Stimulated activated CD8-positive, alpha-beta memory T cell treated with anti-CD3 and anti-CD28 coated beads, Interleukin-4, amount 100 ng/mL, for 4 hours (primary cell): ENCODE results near the gene ATXN1.
"Not testable (repeated sequence)": the region's sequence is repeated elsewhere in the genome, so short reads cannot be mapped to it uniquely, and the experiment has no call there.

ENCODE experiments used
- DNase-seq, 2 donors: peaks; one replicate each; pipeline ENCODE4 v3.0.0-alpha.2; 2020; ENCODE audit warnings: low read depth in 2 of 2, low spot score in 1 of 2

Gene ATXN1

GRCh38 chr6:16651871-16652270, 109.4 kb downstream of the ATXN1 start:
- no peak for DNase-seq

GRCh38 chr6:16649890-16650289, 111.4 kb downstream of the ATXN1 start:
- no peak for DNase-seq

GRCh38 chr6:16649241-16649640, 112.0 kb downstream of the ATXN1 start:
- DNase-seq: no peak

DNA sequence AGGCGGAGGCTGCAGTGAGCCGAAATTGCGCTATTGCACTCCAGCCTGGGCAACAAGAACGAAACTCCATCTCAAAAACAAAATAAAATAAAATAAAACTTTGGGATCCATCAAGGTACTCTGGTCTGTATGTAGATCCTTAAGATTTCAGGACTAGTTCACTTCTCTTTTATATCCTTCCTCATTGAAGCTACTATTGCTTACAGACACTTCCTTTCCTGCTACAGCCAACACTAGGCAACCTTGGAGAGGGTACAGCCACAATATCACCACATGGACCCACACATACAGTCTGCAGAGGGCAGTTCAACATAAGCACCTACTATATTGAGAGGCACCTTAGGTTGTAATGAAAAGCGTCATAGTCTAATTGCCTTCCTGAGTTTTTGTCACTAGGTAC, 113.3 kb downstream of the ATXN1 start:
- DNase-seq: no peak

- DNase-seq: no peak
These were observed 113.8 kb downstream of the ATXN1 start for GRCh38 chr6:16647422-16647821.

DNA sequence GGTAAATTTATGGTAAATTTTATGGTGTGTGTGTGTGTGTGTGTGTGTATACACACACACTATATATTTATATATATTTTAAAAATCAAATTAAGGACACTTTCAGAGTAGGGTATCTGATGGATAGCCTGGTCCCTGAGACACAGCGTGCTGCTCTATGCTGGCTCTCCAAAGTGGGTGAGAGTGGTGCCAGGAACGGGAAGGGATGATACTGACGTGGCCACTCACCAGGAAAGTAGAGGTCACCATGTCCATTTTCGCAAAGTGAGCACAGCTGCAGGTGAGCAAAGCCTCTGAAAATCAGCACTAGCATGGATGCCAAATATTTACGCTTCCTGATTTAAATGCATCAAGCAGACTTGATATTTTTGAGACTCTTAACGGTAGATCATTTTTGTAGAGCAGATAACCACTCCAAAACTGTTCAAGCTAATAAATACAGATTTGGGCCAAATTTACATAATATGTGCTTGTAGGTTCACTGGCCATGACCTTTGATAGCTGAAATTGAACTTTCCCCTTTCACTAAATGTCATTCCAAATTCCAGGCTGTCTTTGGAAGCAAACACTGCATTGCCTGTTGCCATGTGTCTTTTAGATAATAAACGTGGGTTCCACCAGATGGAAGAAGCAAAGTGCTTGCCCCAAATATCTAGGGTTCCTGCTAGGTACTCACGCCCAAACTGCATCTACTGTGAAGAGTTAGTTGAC, 116.6 kb downstream of the ATXN1 start:
- no peak for DNase-seq

- DNase-seq: no peak
These were observed 121.4 kb downstream of the ATXN1 start for GRCh38 chr6:16639684-16640480.

- no peak for DNase-seq
These were observed 123.6 kb downstream of the ATXN1 start for GRCh38 chr6:16637635-16638034.

GRCh38 chr6:16635810-16636602, 125.3 kb downstream of the ATXN1 start:
- DNase-seq: no peak

GRCh38 chr6:16635291-16635809, 125.9 kb downstream of the ATXN1 start:
- DNase-seq: no peak

DNA sequence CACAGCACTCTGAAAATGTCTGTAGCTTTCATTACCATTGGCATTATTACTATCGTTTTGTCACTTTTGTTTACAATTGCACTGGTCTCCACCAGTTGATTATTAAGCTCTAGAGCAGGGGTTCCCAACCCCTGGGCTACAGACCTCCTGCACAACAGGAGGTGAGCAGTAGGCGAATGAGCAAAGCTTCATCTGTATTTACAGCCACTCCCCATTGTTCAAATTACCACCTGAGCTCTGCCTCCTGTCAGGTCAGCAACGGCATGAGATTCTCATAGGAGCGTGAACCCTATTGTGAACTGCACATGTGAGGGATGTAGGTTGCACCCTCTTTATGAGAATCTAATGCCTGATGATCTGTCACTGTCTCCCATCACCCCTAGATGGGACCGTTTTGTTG, 126.4 kb downstream of the ATXN1 start:
- no peak for DNase-seq

DNA sequence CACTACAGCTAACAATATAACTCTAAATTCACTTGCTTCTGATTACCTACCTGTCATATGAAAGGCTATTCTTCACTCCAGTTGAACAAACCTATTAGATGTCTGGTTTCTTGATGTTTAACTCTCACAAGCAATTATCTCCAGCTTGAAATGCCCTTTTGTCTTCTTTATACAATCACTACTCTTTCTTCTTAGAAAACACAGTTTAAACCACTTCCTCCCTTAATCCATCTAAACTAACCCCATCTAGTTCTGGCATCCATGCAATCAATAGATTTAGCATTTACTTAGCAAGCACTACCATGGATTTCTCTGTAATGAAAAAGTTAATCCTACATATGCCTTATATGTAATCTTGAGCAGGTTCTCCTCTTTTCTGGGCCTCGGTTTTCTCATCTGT, 127.3 kb downstream of the ATXN1 start:
- DNase-seq: no peak

DNA sequence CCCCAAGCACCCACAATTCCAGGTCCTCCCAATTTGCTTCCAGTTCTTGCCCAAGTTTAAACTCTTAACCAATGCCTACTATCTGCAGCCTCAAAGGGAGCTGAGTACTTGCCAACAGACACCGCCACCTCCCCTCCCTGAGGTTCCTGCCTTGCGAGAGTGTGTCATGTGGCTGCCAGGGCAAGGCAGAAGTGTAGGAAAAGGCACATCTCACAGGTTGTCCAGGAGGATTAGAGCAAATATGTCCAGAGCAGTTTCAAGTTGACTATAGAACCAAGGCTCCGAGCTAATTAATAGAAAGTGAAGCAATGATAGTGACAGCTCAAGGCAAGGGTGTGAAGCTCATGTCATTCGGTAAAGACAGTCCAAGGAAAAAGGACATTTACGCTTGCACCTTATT, 127.8 kb downstream of the ATXN1 start:
- DNase-seq: no peak

DNA sequence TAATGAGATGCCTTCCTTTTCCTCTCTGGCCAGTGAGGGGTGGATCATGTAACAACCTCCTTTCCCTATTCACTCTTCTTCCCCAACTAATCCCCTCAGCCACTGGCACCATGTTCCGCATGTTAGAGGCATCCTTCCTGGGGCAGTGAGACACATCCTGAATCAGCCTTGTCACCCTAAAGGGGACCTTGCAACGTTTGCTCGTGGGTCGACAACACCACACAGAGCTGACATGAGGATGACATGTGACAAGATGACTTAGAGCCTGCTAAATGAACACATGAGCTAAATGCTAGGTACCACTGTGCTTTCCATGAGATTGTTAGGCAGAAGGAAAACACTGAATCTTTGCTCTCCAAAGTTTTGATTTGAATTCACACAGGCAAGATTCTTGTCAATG, 129.2 kb downstream of the ATXN1 start:
- no peak for DNase-seq

- DNase-seq: no peak
These were observed 131.1 kb downstream of the ATXN1 start for GRCh38 chr6:16630026-16630643.

DNA sequence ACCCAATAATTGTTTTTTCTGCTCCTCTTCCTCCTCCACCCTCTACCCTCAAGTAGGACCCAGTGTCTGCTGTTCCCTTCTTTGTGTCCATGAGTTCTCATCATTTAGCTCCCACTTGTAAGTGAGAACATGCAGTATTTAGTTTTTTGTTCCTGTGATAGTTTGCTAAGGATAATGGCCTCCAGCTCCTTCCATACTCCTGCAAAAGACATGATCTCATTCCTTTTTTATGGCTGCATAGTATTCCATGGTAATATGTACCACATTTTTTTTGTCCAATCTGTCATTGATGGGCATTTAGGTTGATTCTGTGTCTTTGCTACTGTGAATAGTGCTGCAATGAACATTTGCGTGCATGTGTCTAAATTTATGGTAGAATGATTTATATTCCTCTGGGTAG, 132.7 kb downstream of the ATXN1 start:
- not testable (repeated sequence) for DNase-seq

GRCh38 chr6:16626650-16627049, 134.6 kb downstream of the ATXN1 start:
- no peak for DNase-seq

DNA sequence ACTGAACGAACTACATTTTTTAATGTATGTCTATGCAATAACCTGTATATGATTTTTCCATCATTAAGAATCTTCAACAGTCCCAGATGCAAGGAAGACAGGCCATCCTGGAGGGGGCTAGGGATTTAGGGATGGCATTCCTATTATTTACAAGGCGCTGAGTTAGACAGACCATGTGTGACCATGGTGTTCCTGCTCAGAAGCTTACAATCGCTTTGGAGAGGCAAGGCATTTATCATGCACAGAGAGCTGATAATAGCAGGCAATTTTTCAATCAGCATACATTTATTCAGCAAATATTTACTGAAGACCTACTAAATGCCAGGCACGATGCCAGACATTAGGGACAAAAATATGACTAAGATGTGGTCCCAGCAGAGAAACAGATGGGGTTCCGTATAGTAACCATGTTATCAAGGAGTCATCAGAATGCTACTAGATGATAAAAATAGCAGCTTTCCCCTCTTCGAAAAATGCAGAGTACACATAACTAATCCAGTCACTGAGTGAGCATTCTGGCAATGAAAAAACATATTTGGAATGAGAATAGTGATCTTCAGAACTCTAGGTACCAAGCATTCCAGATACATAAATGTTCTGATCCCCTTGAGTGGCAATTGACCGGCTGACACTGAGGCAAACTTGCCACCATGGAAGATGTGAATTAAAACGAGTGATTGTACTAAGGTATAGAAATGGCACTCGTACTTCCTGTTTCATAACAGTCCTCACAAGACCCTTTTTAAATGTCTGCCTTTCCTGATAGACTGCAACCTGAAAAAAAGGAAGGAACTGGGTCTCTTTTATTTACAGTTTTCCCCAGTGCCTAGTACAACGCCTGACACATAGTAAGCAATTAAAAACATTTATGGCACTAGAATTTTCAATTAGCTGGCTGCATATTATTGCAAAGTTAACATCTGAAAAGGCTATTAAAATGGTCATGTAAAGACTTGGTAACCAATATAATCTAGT, 135.7 kb downstream of the ATXN1 start:
- no peak for DNase-seq

- no peak for DNase-seq
These were observed 136.5 kb downstream of the ATXN1 start for GRCh38 chr6:16624636-16625290.

GRCh38 chr6:16623731-16624130, 137.5 kb downstream of the ATXN1 start:
- no peak for DNase-seq
